A549 (cell line): ENCODE results near the gene OTUD6A. TPM values are rescaled to one million over a fixed set of nuclear protein-coding genes. Genes with fewer than 3 reads are reported as not detected.

Experiments
- ATAC-seq, 2 experiments: fragments of 200-7000 bp in 1 of 2; fragments of >200 bp in 1 of 2; cut with Nextera tagmentation in 1 of 2; cut with Tn5 transposase in 1 of 2; 3 replicates each; pipeline versions ENCODE4 v1.8.0 to v1.9.1; 2018 to 2020; ENCODE audit warnings: mild to moderate bottlenecking in 1 of 2, moderate library complexity in 1 of 2
- CTCF ChIA-PET: fragments of 300-600 bp; sonication (Branson Sonifier 250); formaldehyde crosslinking; extraction: SDS; loops from one replicate; lab custom pipeline; 2021; ENCODE audit warnings: antibody characterized with exemption, inconsistent platforms; lab: Yijun Ruan, JAX
- POLR2A ChIA-PET: fragments of 350-600 bp; formaldehyde crosslinking; extraction: SDS; loops from one replicate; lab custom pipeline; 2021; ENCODE audit warnings: antibody characterized with exemption, inconsistent platforms; lab: Yijun Ruan, JAX
- DNase-seq, 2 experiments: peaks; one replicate each; pipeline versions ENCODE4 v3.0.0 to v3.0.0-alpha.2; 2011 to 2016; ENCODE audit warnings: low read depth in 1 of 2, low spot score in 1 of 2
- FAIRE-seq: peaks from 2 replicates; lab custom pipeline; 2011; peaks lifted over from hg19 to GRCh38; lab: Jason Lieb, UNC
- H3K27ac ChIP-seq, 2 experiments: fragments of >200 bp; sonication (Bioruptor Twin); formaldehyde crosslinking; 3 replicates each; pipeline ENCODE4 v1.5.1; 2016 to 2017
- H3K4me1 ChIP-seq: fragments of >200 bp; sonication (Bioruptor Twin); formaldehyde crosslinking; 3 replicates; pipeline ENCODE4 v1.6.1; 2016
- H3K4me2 ChIP-seq: fragments of >200 bp; sonication (Bioruptor Twin); formaldehyde crosslinking; 3 replicates; pipeline ENCODE4 v1.6.1; 2016
- H3K4me3 ChIP-seq: fragments of >200 bp; sonication (Bioruptor Twin); formaldehyde crosslinking; 3 replicates; pipeline ENCODE4 v1.5.1; 2016
- H3K9me3 ChIP-seq: fragments of >200 bp; sonication (Bioruptor Twin); formaldehyde crosslinking; 3 replicates; pipeline ENCODE4 v1.6.1; 2016
- BHLHE40 ChIP-seq: IDR thresholded peaks from 2 replicates; pipeline ENCODE4 v1.6.1; 2012; ENCODE audit warnings: low read depth, low read length, inconsistent platforms
- CBX2 ChIP-seq: fragments of 200-600 bp; sonication (generic); IDR thresholded peaks from 2 replicates; pipeline ENCODE4 v1.6.1; 2016; ENCODE audit warnings: low read depth, mild to moderate bottlenecking, borderline replicate concordance
- CEBPB ChIP-seq, 2 experiments: fragments of >200 bp in 1 of 2; sonication (Bioruptor Twin) in 1 of 2; formaldehyde crosslinking in 1 of 2; IDR thresholded peaks; 2 replicates each; pipeline ENCODE4 v1.6.1; 2012 to 2016
- EHF ChIP-seq: fragments of 250-450 bp; sonication (Bioruptor Pico); IDR thresholded peaks from 2 replicates; pipeline ENCODE4 v1.5.0; 2020; ENCODE audit warnings: mild to moderate bottlenecking
- EHMT2 ChIP-seq: fragments of 200-600 bp; sonication (generic); IDR thresholded peaks from 2 replicates; pipeline ENCODE4 v1.6.1; 2016; ENCODE audit warnings: antibody characterized with exemption, low read depth, mild to moderate bottlenecking, moderate library complexity
- ESRRA ChIP-seq: fragments of 150-350 bp; IDR thresholded peaks from 2 replicates; pipeline ENCODE4 v1.6.1; 2014; ENCODE audit warnings: mild to moderate bottlenecking, low read length, borderline replicate concordance
- FOXS1 ChIP-seq: fragments of 250-450 bp; sonication (Bioruptor Pico); IDR thresholded peaks from 2 replicates; pipeline ENCODE4 v1.5.0; 2020; ENCODE audit warnings: mild to moderate bottlenecking, moderate library complexity
- GATA3 ChIP-seq: IDR thresholded peaks from 2 replicates; pipeline ENCODE4 v1.6.1; 2012; ENCODE audit warnings: borderline replicate concordance
- HOXA7 ChIP-seq: fragments of 250-450 bp; sonication (Bioruptor Pico); IDR thresholded peaks from 2 replicates; pipeline ENCODE4 v1.5.0; 2020; ENCODE audit warnings: mild to moderate bottlenecking, moderate library complexity
- JUN ChIP-seq, 2 experiments: fragments of >200 bp; sonication (Bioruptor Twin); formaldehyde crosslinking; IDR thresholded peaks; 2 replicates in 1 of 2; 3 replicates in 1 of 2; pipeline ENCODE4 v1.6.1; 2016 to 2017
- JUNB ChIP-seq: fragments of >200 bp; sonication (Bioruptor Twin); formaldehyde crosslinking; IDR thresholded peaks from 2 replicates; pipeline ENCODE4 v1.6.1; 2016
- KDM1A ChIP-seq: fragments of 200-600 bp; sonication (generic); IDR thresholded peaks from 2 replicates; pipeline ENCODE4 v1.6.1; 2016; ENCODE audit warnings: low read depth, mild to moderate bottlenecking
- KDM5A ChIP-seq: fragments of 200-600 bp; sonication (generic); IDR thresholded peaks from 2 replicates; pipeline ENCODE4 v1.6.1; 2016; ENCODE audit warnings: antibody characterized with exemption, mild to moderate bottlenecking
- PHF8 ChIP-seq: fragments of 200-600 bp; sonication (generic); IDR thresholded peaks from 2 replicates; pipeline ENCODE4 v1.6.1; 2016; ENCODE audit warnings: low read depth, mild to moderate bottlenecking, antibody characterized with exemption, moderate library complexity, borderline replicate concordance
- RARB ChIP-seq: fragments of 250-450 bp; sonication (Bioruptor Pico); IDR thresholded peaks from 2 replicates; pipeline ENCODE4 v1.8.0; 2021; ENCODE audit warnings: mild to moderate bottlenecking, moderate library complexity
- RFX5 ChIP-seq: fragments of 450-650 bp; IDR thresholded peaks from 2 replicates; pipeline ENCODE4 v1.7.1; 2014; ENCODE audit warnings: antibody characterized with exemption, mild to moderate bottlenecking, moderate library complexity
- RNF2 ChIP-seq: fragments of 200-600 bp; sonication (generic); IDR thresholded peaks from 2 replicates; pipeline ENCODE4 v1.6.1; 2016; ENCODE audit warnings: low read depth, mild to moderate bottlenecking, antibody characterized with exemption, moderate library complexity, borderline replicate concordance
- SMC3 ChIP-seq: fragments of >200 bp; sonication (Bioruptor Twin); formaldehyde crosslinking; IDR thresholded peaks from 3 replicates; pipeline ENCODE4 v1.6.1; 2018; ENCODE audit warnings: inconsistent platforms
- SREBF2 ChIP-seq: fragments of 450-650 bp; IDR thresholded peaks from 2 replicates; pipeline ENCODE4 v1.6.1; 2014; ENCODE audit warnings: mild to moderate bottlenecking, moderate library complexity
- TFCP2L1 ChIP-seq: fragments of 250-450 bp; sonication (Bioruptor Pico); IDR thresholded peaks from 2 replicates; pipeline ENCODE4 v1.5.0; 2021; ENCODE audit warnings: mild to moderate bottlenecking
- ZC3H11A ChIP-seq: fragments of 450-650 bp; IDR thresholded peaks from 2 replicates; pipeline ENCODE4 v1.6.1; 2014; ENCODE audit warnings: antibody characterized with exemption, mild to moderate bottlenecking
- ZFP36 ChIP-seq: fragments of 450-650 bp; IDR thresholded peaks from 2 replicates; pipeline ENCODE4 v1.6.1; 2014; ENCODE audit warnings: borderline replicate concordance; ENCODE audit not compliant: partially characterized antibody
- ZNF302 ChIP-seq: fragments of 250-450 bp; sonication (Bioruptor Pico); IDR thresholded peaks from 2 replicates; pipeline ENCODE4 v1.9.0; 2021; ENCODE audit warnings: inconsistent platforms, mild to moderate bottlenecking, moderate library complexity
- ZSCAN20 ChIP-seq: fragments of 250-450 bp; sonication (Bioruptor Pico); IDR thresholded peaks from 2 replicates; pipeline ENCODE4 v1.8.0; 2022; ENCODE audit warnings: mild to moderate bottlenecking, moderate library complexity
- WGBS: methylation state at CpG from one replicate; pipeline ENCODE4 v1.1.6; 2017; ENCODE audit errors: missing lambda C conversion rate; 5-methylcytosine and 5-hydroxymethylcytosine counted together
- polyA plus RNA-seq, 4 experiments: library from polyadenylated mRNA; depleted of rRNA in 3 of 4; stranded (reverse); fragments of >200 nt; fragmentation: RNase III in 1 of 4; extraction: RNeasy Plus Mini Kit Qiagen cat#74134 plus additional on column Dnase treatment in 1 of 4; gene quantifications; 2 replicates in 3 of 4; 3 replicates in 1 of 4; pipeline ENCODE4 v1.2.3, GENCODE V29; 2011 to 2017
- TF ChIP-seq, protein P1 (sequence below): fragments of 450-650 bp; IDR thresholded peaks from 2 replicates; pipeline ENCODE4 v1.6.1; 2014; ENCODE audit warnings: antibody characterized with exemption
- TF ChIP-seq, protein P2 (sequence below): fragments of 250-450 bp; sonication (Bioruptor Pico); IDR thresholded peaks from 2 replicates; pipeline ENCODE4 v1.5.0; 2021; ENCODE audit warnings: mild to moderate bottlenecking, moderate library complexity, borderline replicate concordance

OTUD6A gene
- polyA plus RNA-seq, 2 of the 4 experiments (the other 2 are of a cell fraction): not detected

- TF ChIP-seq, protein P1, sequence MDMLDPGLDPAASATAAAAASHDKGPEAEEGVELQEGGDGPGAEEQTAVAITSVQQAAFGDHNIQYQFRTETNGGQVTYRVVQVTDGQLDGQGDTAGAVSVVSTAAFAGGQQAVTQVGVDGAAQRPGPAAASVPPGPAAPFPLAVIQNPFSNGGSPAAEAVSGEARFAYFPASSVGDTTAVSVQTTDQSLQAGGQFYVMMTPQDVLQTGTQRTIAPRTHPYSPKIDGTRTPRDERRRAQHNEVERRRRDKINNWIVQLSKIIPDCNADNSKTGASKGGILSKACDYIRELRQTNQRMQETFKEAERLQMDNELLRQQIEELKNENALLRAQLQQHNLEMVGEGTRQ: no peak
- no peak for TF ChIP-seq SREBF2
- no peak for TF ChIP-seq ZFP36
- TF ChIP-seq, all 56 proteins: peak for 0
Measured at GRCh38 chrX:70013466-70014381, 48.5 kb upstream of the OTUD6A start (continued).

DNA sequence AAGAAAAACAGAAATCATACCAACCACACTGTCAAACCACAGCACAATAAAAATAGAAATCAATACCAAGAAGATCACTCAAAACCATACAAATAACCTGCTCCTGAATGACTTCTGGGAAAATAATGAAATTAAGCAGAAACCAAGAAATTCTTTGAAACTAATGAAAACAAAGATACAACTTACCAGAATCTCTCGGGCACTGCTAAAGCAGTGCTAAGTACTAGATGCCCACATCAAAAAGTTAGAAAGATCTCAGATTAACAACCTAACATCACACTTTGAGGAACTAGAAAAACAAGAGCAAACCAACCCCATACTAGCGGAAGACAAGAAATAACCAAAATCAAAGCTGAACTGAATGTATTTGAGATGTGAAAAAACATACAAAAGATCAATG lies 45.7 kb upstream of the OTUD6A start:
- CTCF ChIA-PET: no interaction called here
- DNase-seq (no peak), FAIRE-seq (peak; percentile 97), ATAC-seq (no peak)
- no peak overlapping the region for H3K27ac ChIP-seq
- H3K9me3 ChIP-seq: no peaks in the 10 kb centered on the region
- POLR2A ChIA-PET: no interaction called here
- TF ChIP-seq, protein P2, sequence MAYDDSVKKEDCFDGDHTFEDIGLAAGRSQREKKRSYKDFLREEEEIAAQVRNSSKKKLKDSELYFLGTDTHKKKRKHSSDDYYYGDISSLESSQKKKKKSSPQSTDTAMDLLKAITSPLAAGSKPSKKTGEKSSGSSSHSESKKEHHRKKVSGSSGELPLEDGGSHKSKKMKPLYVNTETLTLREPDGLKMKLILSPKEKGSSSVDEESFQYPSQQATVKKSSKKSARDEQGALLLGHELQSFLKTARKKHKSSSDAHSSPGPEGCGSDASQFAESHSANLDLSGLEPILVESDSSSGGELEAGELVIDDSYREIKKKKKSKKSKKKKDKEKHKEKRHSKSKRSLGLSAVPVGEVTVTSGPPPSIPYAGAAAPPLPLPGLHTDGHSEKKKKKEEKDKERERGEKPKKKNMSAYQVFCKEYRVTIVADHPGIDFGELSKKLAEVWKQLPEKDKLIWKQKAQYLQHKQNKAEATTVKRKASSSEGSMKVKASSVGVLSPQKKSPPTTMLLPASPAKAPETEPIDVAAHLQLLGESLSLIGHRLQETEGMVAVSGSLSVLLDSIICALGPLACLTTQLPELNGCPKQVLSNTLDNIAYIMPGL (CRISPR knock-in tag): no peak
- TF ChIP-seq RNF2: no peak
- TF ChIP-seq ZC3H11A: no peak
- no peak for TF ChIP-seq RFX5
- no peak for TF ChIP-seq SMC3
- TF ChIP-seq SREBF2: no peak
- no peak for TF ChIP-seq TFCP2L1 (CRISPR knock-in tag)
- TF ChIP-seq BHLHE40: no peak
- TF ChIP-seq GATA3: no peak
- no peak for TF ChIP-seq CBX2
- TF ChIP-seq JUNB: no peak
- no peak for TF ChIP-seq CEBPB (IDR thresholded peaks at IDR 0.05)
- no peak for TF ChIP-seq ESRRA
- no peak for TF ChIP-seq EHF (CRISPR knock-in tag)
- no peak overlapping the region for H3K4me2 ChIP-seq
- H3K4me1 ChIP-seq: no peaks in the 10 kb centered on the region
- H3K4me3 ChIP-seq: no peak overlapping the region
- 65% methylated on average over 2 of the region's 2 CpGs for WGBS

DNA sequence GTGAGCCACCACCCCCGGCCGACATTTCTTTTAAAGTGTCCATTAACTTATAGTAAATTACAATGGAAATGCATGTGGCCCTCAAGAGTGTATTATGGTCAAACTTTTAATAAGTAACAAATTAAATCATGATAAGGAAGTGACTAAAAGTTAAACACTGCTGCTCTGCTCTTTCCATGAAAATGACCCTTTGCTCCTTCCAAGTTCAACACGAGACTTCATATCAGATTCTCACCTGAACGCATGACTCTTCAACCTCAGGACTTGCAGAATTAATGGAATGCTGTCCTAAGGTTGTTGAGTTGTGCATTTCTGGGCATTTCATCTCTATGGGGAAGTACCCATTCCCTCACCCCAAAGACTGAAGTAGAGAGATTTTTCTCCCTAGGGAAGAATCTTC lies 39.6 kb upstream of the OTUD6A start:
- ChIA-PET POLR2A (no interaction called here), CTCF (no interaction called here)
- Histone ChIP-seq H3K27ac (no peak overlapping the region), H3K4me1 (peaks cover 12% of the 10 kb centered on the region; the same call in 2 of the 3 replicates), H3K9me3 (no peaks in the 10 kb centered on the region), H3K4me2 (peak overlapping the region; percentile 5; the same call in 1 of the 3 replicates), H3K4me3 (no peak overlapping the region)
- ATAC-seq (no peak), DNase-seq (peak in 1 of 2 experiments; percentile 16), FAIRE-seq (peak; percentile 18)
- WGBS: 43% methylated on average over 4 of the region's 4 CpGs
- no peak for TF ChIP-seq CEBPB (IDR thresholded peaks at IDR 0.05)
- TF ChIP-seq JUN (IDR thresholded peaks at IDR 0.05): no peak
- no peak for TF ChIP-seq FOXS1 (CRISPR knock-in tag)
- no peak for TF ChIP-seq ZNF302
- no peak for TF ChIP-seq SMC3
- TF ChIP-seq EHMT2: no peak
- no peak for TF ChIP-seq KDM1A
- no peak for TF ChIP-seq SREBF2
- TF ChIP-seq ZSCAN20: no peak
- TF ChIP-seq KDM5A: no peak
- TF ChIP-seq, protein P1: no peak
- no peak for TF ChIP-seq HOXA7 (CRISPR knock-in tag)
- TF ChIP-seq PHF8: no peak
- no peak for TF ChIP-seq RARB (CRISPR knock-in tag)
